GM12874 (cell line): ENCODE data around the gene TSC22D3.

ENCODE experiments used
- CTCF ChIP-seq: IDR thresholded peaks from 2 replicates; pipeline ENCODE4 v1.5.1; 2011; ENCODE audit warnings: low read depth, mild to moderate bottlenecking, control low read depth, low read length, moderate library complexity; ENCODE audit not compliant: insufficient read depth

The TSC22D3 gene

GRCh38 chrX:107747596-107748161, 27.9 kb downstream of the TSC22D3 start:
- TF ChIP-seq CTCF: no peak

- TF ChIP-seq CTCF: no peak
Measured at GRCh38 chrX:107744868-107745267, 30.7 kb downstream of the TSC22D3 start.

GRCh38 chrX:107743995-107744394, 31.6 kb downstream of the TSC22D3 start:
- TF ChIP-seq CTCF: no peak

- no peak for TF ChIP-seq CTCF
Measured at GRCh38 chrX:107742700-107743191, 32.8 kb downstream of the TSC22D3 start.

- no peak for TF ChIP-seq CTCF
Measured at GRCh38 chrX:107741404-107741790, 34.2 kb downstream of the TSC22D3 start.

- TF ChIP-seq CTCF: no peak
Measured at GRCh38 chrX:107739541-107739940, 36.0 kb downstream of the TSC22D3 start.

- TF ChIP-seq CTCF: no peak
Measured at GRCh38 chrX:107738768-107739167, 36.8 kb downstream of the TSC22D3 start.
